Lower lobe of right lung (tissue), 2 donors: ENCODE data around the gene SDC3. TPM values are rescaled to one million over a fixed set of nuclear protein-coding genes. Genes with fewer than 3 reads are reported as not detected.

ENCODE experiments used
- ATAC-seq, 2 donors: fragments of 200-7000 bp; cut with Tn5 transposase; one replicate each; pipeline ENCODE4 v1.9.1; 2020 to 2022; ENCODE audit warnings: mild to moderate bottlenecking in 2 of 2, moderate library complexity in 2 of 2
- DNase-seq: peaks from one replicate; pipeline ENCODE4 v3.0.0-alpha.2; 2020
- H3K27ac ChIP-seq: fragments of 200-600 bp; one replicate; pipeline ENCODE4 v1.8.0; 2022
- H3K27me3 ChIP-seq: fragments of 200-600 bp; one replicate; pipeline ENCODE4 v1.8.0; 2022; ENCODE audit warnings: low read depth
- H3K36me3 ChIP-seq: fragments of 200-600 bp; one replicate; pipeline ENCODE4 v1.8.0; 2022; ENCODE audit warnings: mild to moderate bottlenecking
- H3K4me1 ChIP-seq: fragments of 200-600 bp; one replicate; pipeline ENCODE4 v1.8.0; 2022
- H3K4me3 ChIP-seq: fragments of 200-600 bp; one replicate; pipeline ENCODE4 v1.8.0; 2022; ENCODE audit warnings: mild to moderate bottlenecking
- H3K9me3 ChIP-seq: fragments of 200-600 bp; one replicate; pipeline ENCODE4 v1.8.0; 2022
- CTCF ChIP-seq: fragments of 200-600 bp; IDR thresholded peaks from one replicate; pipeline ENCODE4 v1.8.0; 2022; ENCODE audit warnings: antibody characterized with exemption, mild to moderate bottlenecking
- intact Hi-C: fragments of 100-400 bp; cut with DNase I; formaldehyde crosslinking; loops from one replicate; pipeline ENCODE4 v1.11.0; 2022
- total RNA-seq: library from RNA; stranded (reverse); fragmentation: NEBNext Ultra II Directional; extraction: Animal tissue kit (Norgen Biotek cat#: 25700); gene quantifications from one replicate; pipeline ENCODE4 v1.2.1, GENCODE V29; 2021
- donor health status: DM: no; HTN: yes; CAD: no; lungs with severe emphysema.

The SDC3 gene
- total RNA-seq, 1 donor from 2014 or later, result 43.5 TPM

- DNase-seq, result no peak
- Histone ChIP-seq H3K27me3 (no peaks in the 10 kb centered on the region), H3K36me3 (no peaks in the 10 kb centered on the region), H3K9me3 (no peaks in the 10 kb centered on the region), H3K4me3 (no peak overlapping the region), H3K4me1 (no peaks in the 10 kb centered on the region), H3K27ac (no peak overlapping the region)
- no peak for TF ChIP-seq CTCF
- intact Hi-C loops, result no loop called here
- no peak for ATAC-seq
These were observed 44.5 kb downstream of the SDC3 start for GRCh38 chr1:30863858-30864604.

GRCh38 chr1:30860320-30860652, 48.3 kb downstream of the SDC3 start:
- intact Hi-C loops, result no loop called here
- TF ChIP-seq CTCF, result no peak
- no peaks in the 10 kb centered on the region for H3K4me1 ChIP-seq
- ATAC-seq (peak in 1 of 2 donors; percentile 35), DNase-seq (no peak)
- no peaks in the 10 kb centered on the region for H3K27me3 ChIP-seq
- no peaks in the 10 kb centered on the region for H3K36me3 ChIP-seq
- no peak overlapping the region for H3K4me3 ChIP-seq
- H3K27ac ChIP-seq, result no peak overlapping the region
- no peaks in the 10 kb centered on the region for H3K9me3 ChIP-seq

- Histone ChIP-seq H3K4me1 (peaks cover 7% of the 10 kb centered on the region), H3K27ac (no peak overlapping the region), H3K4me3 (no peak overlapping the region), H3K27me3 (no peaks in the 10 kb centered on the region), H3K9me3 (no peaks in the 10 kb centered on the region), H3K36me3 (no peaks in the 10 kb centered on the region)
- ATAC-seq (no peak), DNase-seq (no peak)
- no peak for TF ChIP-seq CTCF
- intact Hi-C loops, result no loop called here
These were observed 50.6 kb downstream of the SDC3 start for GRCh38 chr1:30857964-30858363.

- no peaks in the 10 kb centered on the region for H3K27me3 ChIP-seq
- H3K36me3 ChIP-seq, result no peaks in the 10 kb centered on the region
- ATAC-seq (no peak), DNase-seq (no peak)
- no peaks in the 10 kb centered on the region for H3K9me3 ChIP-seq
- peaks cover 15% of the 10 kb centered on the region for H3K4me1 ChIP-seq
- TF ChIP-seq CTCF, result no peak
- no peak overlapping the region for H3K27ac ChIP-seq
- no peak overlapping the region for H3K4me3 ChIP-seq
- intact Hi-C loops, result no loop called here
These were observed 51.5 kb downstream of the SDC3 start for GRCh38 chr1:30857062-30857461.

- no peak overlapping the region for H3K27ac ChIP-seq
- H3K27me3 ChIP-seq, result no peaks in the 10 kb centered on the region
- DNase-seq (no peak), ATAC-seq (peak in 1 of 2 donors; percentile 30)
- H3K9me3 ChIP-seq, result no peaks in the 10 kb centered on the region
- no peak for TF ChIP-seq CTCF
- no peaks in the 10 kb centered on the region for H3K36me3 ChIP-seq
- intact Hi-C loops, result no loop called here
- H3K4me3 ChIP-seq, result no peak overlapping the region
- peaks cover 17% of the 10 kb centered on the region for H3K4me1 ChIP-seq
These were observed 52.2 kb downstream of the SDC3 start for GRCh38 chr1:30856260-30856790.
